ENCODE results near the gene HOXD10. TPM values are rescaled to one million over a fixed set of nuclear protein-coding genes. Genes with fewer than 3 reads are reported as not detected.

HOXD10 gene
- total and polyA plus RNA-seq, 7 donors, result 0.03 to 0.04 TPM; not detected in 5

GRCh38 chr2:176139661-176140512, 23.3 kb downstream of the HOXD10 start:
- Histone ChIP-seq H3K36me3 (ENCODE audit: insufficient read depth in 1 of 2, low read depth in 1 of 2) (no peaks in the 10 kb centered on the region), H3K27ac (peak overlapping the region; percentile 93), H3K9me3 (no peaks in the 10 kb centered on the region), H3K4me1 (peaks cover 19% of the 10 kb centered on the region), H3K27me3 (ENCODE audit: insufficient read depth in 3 of 3, low read length in 2 of 3) (no peaks in the 10 kb centered on the region), H3K4me3 (peak overlapping the region; percentile 89)
- intact Hi-C loops (cut with DNase I), result loop anchor here (1.0 to 5.0 kb wide), 7 partner anchors 132 to 497 kb away; no protein-coding TSS in a partner anchor
- peak in 3 of 4 donors; percentile 52 to 57 (median 56) for ATAC-seq
- 23 to 30% (median 24%) methylated on average over 40 to 41 of the region's 41 CpGs for WGBS, 3 donors
- no peak for DNase-seq
- TF ChIP-seq CTCF (IDR thresholded peaks at IDR 0.05), result no peak

- ATAC-seq (peak; percentile 81 to 86 (median 82)), DNase-seq (peak; percentile 76 to 89)
- Histone ChIP-seq H3K4me3 (peak overlapping the region; percentile 89), H3K4me1 (peaks cover 18% of the 10 kb centered on the region), H3K27ac (peak overlapping the region; percentile 93), H3K27me3 (ENCODE audit: insufficient read depth in 3 of 3, low read length in 2 of 3) (no peaks in the 10 kb centered on the region), H3K9me3 (no peaks in the 10 kb centered on the region), H3K36me3 (ENCODE audit: insufficient read depth in 1 of 2, low read depth in 1 of 2) (no peaks in the 10 kb centered on the region)
- 10 to 19% (median 11%) methylated on average over 32 to 48 of the region's 48 CpGs for WGBS, 3 donors
- intact Hi-C loops (cut with DNase I), result loop anchor here (1.0 to 5.0 kb wide), 6 partner anchors 132 to 497 kb away; no protein-coding TSS in a partner anchor
- peak; percentile 97 for TF ChIP-seq CTCF (IDR thresholded peaks at IDR 0.05)
Measured at GRCh38 chr2:176140513-176141317, 24.1 kb downstream of the HOXD10 start.

- Histone ChIP-seq H3K4me1 (peaks cover 21% of the 10 kb centered on the region), H3K27ac (no peak overlapping the region), H3K4me3 (no peak overlapping the region), H3K27me3 (ENCODE audit: insufficient read depth in 3 of 3, low read length in 2 of 3) (no peaks in the 10 kb centered on the region), H3K9me3 (no peaks in the 10 kb centered on the region), H3K36me3 (ENCODE audit: insufficient read depth in 1 of 2, low read depth in 1 of 2) (no peaks in the 10 kb centered on the region)
- TF ChIP-seq CTCF (IDR thresholded peaks at IDR 0.05), result no peak
- no peak for DNase-seq
- WGBS, 3 donors, result 80 to 92% (median 84%) methylated on average over 2 of the region's 2 CpGs
- intact Hi-C loops (cut with DNase I), result loop anchor here (5.0 kb wide), 4 partner anchors 130 to 495 kb away; no protein-coding TSS in a partner anchor
- no peak for ATAC-seq
Measured at GRCh38 chr2:176142281-176142680, 25.7 kb downstream of the HOXD10 start.

- ATAC-seq, result no peak
- no peak for DNase-seq
- no peak for TF ChIP-seq CTCF (IDR thresholded peaks at IDR 0.05)
- H3K27me3 ChIP-seq (ENCODE audit: insufficient read depth in 3 of 3, low read length in 2 of 3), result no peaks in the 10 kb centered on the region
- H3K36me3 ChIP-seq (ENCODE audit: insufficient read depth in 1 of 2, low read depth in 1 of 2), result peaks cover 0 to 11% of the 10 kb centered on the region in 2 donors
- H3K9me3 ChIP-seq, result no peaks in the 10 kb centered on the region
- 86 to 92% (median 90%) methylated on average over 4 of the region's 4 CpGs for WGBS, 3 donors
- no peak overlapping the region for H3K27ac ChIP-seq
- peaks cover 9% of the 10 kb centered on the region for H3K4me1 ChIP-seq
- intact Hi-C loops (cut with DNase I), result no loop called here
- H3K4me3 ChIP-seq, result no peak overlapping the region
Measured at GRCh38 chr2:176145085-176145969, 28.7 kb downstream of the HOXD10 start.

Data from psoas muscle (tissue), 8 donors.